GM23338 (cell line): Measurements from ENCODE around the gene U2SURP. TPM values are rescaled to one million over a fixed set of nuclear protein-coding genes. Genes with fewer than 3 reads are reported as not detected.

Experiments
- ATAC-seq: fragments of 200-7000 bp; cut with Tn5 transposase; 3 replicates; pipeline ENCODE4 v1.9.1; 2020
- DNase-seq: peaks from one replicate; pipeline ENCODE4 v3.0.0-alpha.2; 2015; ENCODE audit warnings: low spot score
- H2AFZ ChIP-seq: fragments of 200-600 bp; sonication (generic); 2 replicates; pipeline ENCODE4 v1.8.0; 2016; ENCODE audit warnings: antibody characterized with exemption, mild to moderate bottlenecking, moderate library complexity
- H3F3A ChIP-seq: fragments of 200-600 bp; sonication (generic); replicated peaks from 2 replicates; pipeline ENCODE4 v1.8.0; 2017; ENCODE audit warnings: antibody characterized with exemption, mixed run types, low read depth
- H3K27ac ChIP-seq: fragments of 200-600 bp; sonication (generic); 2 replicates; pipeline ENCODE4 v1.6.1; 2016; ENCODE audit warnings: low read depth
- H3K27me3 ChIP-seq: fragments of 200-600 bp; sonication (generic); 2 replicates; pipeline ENCODE4 v1.8.0; 2016; ENCODE audit warnings: mild to moderate bottlenecking, mixed run types, moderate library complexity; ENCODE audit not compliant: insufficient read depth
- H3K36me3 ChIP-seq: fragments of 200-600 bp; sonication (generic); 2 replicates; pipeline ENCODE4 v1.8.0; 2016; ENCODE audit warnings: mild to moderate bottlenecking; ENCODE audit not compliant: insufficient read depth
- H3K4me1 ChIP-seq: fragments of 200-600 bp; sonication (generic); 2 replicates; pipeline ENCODE4 v1.8.0; 2016; ENCODE audit warnings: mild to moderate bottlenecking, moderate library complexity; ENCODE audit not compliant: insufficient read depth
- H3K4me2 ChIP-seq: fragments of 200-600 bp; sonication (generic); 2 replicates; pipeline ENCODE4 v1.7.1; 2017; ENCODE audit warnings: mixed run types
- H3K4me3 ChIP-seq: fragments of 200-600 bp; sonication (generic); 2 replicates; pipeline ENCODE4 v1.6.1; 2016; ENCODE audit warnings: mixed run types
- H3K79me2 ChIP-seq: fragments of 200-600 bp; sonication (generic); replicated peaks from 2 replicates; pipeline ENCODE4 v1.8.0; 2017; ENCODE audit warnings: mild to moderate bottlenecking; ENCODE audit not compliant: insufficient read depth
- H3K9me2 ChIP-seq: fragments of 200-600 bp; sonication (generic); 2 replicates; pipeline ENCODE4 v1.8.0; 2017; ENCODE audit not compliant: insufficient read depth
- H4K20me1 ChIP-seq: fragments of 200-600 bp; sonication (generic); replicated peaks from 2 replicates; pipeline ENCODE4 v1.8.0; 2017; ENCODE audit warnings: mild to moderate bottlenecking; ENCODE audit not compliant: insufficient read depth
- H3K27ac Mint-ChIP-seq: 2 replicates; pipeline ENCODE4 v1.8.0; 2020; ENCODE audit warnings: inconsistent platforms, mild to moderate bottlenecking, moderate library complexity, mixed read lengths
- H3K27me3 Mint-ChIP-seq: 3 replicates; pipeline ENCODE4 v1.8.0; 2022; ENCODE audit warnings: low read depth, mild to moderate bottlenecking, moderate library complexity, mixed read lengths, inconsistent platforms; ENCODE audit not compliant: insufficient read depth, poor library complexity
- H3K36me3 Mint-ChIP-seq: 3 replicates; pipeline ENCODE4 v1.8.0; 2021; ENCODE audit warnings: low read depth, mild to moderate bottlenecking, inconsistent platforms, moderate library complexity, mixed read lengths
- H3K4me1 Mint-ChIP-seq: 3 replicates; pipeline ENCODE4 v1.8.0; 2020; ENCODE audit warnings: mild to moderate bottlenecking, inconsistent platforms, mixed read lengths
- H3K4me3 Mint-ChIP-seq: 3 replicates; pipeline ENCODE4 v1.8.0; 2021; ENCODE audit warnings: moderate library complexity, mild to moderate bottlenecking, inconsistent platforms, mixed read lengths
- H3K9me3 Mint-ChIP-seq: 3 replicates; pipeline ENCODE4 v1.8.0; 2020; ENCODE audit warnings: moderate library complexity, mild to moderate bottlenecking, inconsistent platforms, mixed read lengths
- CREB1 ChIP-seq: fragments of 250-450 bp; sonication (Bioruptor Pico); IDR thresholded peaks from 2 replicates; pipeline ENCODE4 v1.5.0; 2020; ENCODE audit warnings: low read depth, mild to moderate bottlenecking, moderate library complexity
- EZH2 ChIP-seq: fragments of 200-600 bp; sonication (generic); IDR thresholded peaks from one replicate; pipeline ENCODE4 v1.8.0; 2017; ENCODE audit warnings: antibody characterized with exemption, mild to moderate bottlenecking, low read depth; ENCODE audit not compliant: unreplicated experiment
- EZH2phosphoT487 ChIP-seq: fragments of 200-600 bp; sonication (generic); IDR thresholded peaks from one replicate; pipeline ENCODE4 v1.8.1; 2018; ENCODE audit warnings: antibody characterized with exemption; ENCODE audit not compliant: unreplicated experiment
- JUNB ChIP-seq: IDR thresholded peaks from one replicate; pipeline ENCODE4 v1.6.1; 2016; ENCODE audit warnings: antibody characterized with exemption; ENCODE audit not compliant: unreplicated experiment
- NANOG ChIP-seq: IDR thresholded peaks from 2 replicates; pipeline ENCODE4 v1.6.1; 2016; ENCODE audit warnings: antibody characterized with exemption, borderline replicate concordance
- POLR2AphosphoS5 ChIP-seq: IDR thresholded peaks from 2 replicates; pipeline ENCODE4 v1.6.1; 2016; ENCODE audit warnings: antibody characterized with exemption, low read depth
- STAT1 ChIP-seq: IDR thresholded peaks from one replicate; pipeline ENCODE4 v1.6.1; 2016; ENCODE audit warnings: antibody characterized with exemption; ENCODE audit not compliant: unreplicated experiment
- ZNF114 ChIP-seq: fragments of 250-450 bp; sonication (Bioruptor Pico); IDR thresholded peaks from 2 replicates; pipeline ENCODE4 v1.5.0; 2020; ENCODE audit warnings: mild to moderate bottlenecking, moderate library complexity
- ZNF331 ChIP-seq: fragments of 250-450 bp; sonication (Bioruptor Pico); IDR thresholded peaks from 2 replicates; pipeline ENCODE4 v1.5.0; 2020; ENCODE audit warnings: low read depth, mild to moderate bottlenecking, moderate library complexity
- polyA plus RNA-seq: library from polyadenylated mRNA; unstranded; fragments of >200 nt; fragmentation: Nextera tagmentation; extraction: Ambion mirVana; gene quantifications from 2 replicates; pipeline ENCODE4 v1.2.1, GENCODE V29; 2016
- total RNA-seq: library from RNA; depleted of rRNA; stranded (reverse); fragments of >200 nt; shearing (Covaris generic); gene quantifications from 2 replicates; pipeline ENCODE4 v1.2.3, GENCODE V29; 2014
- TF ChIP-seq, protein P1 (sequence below): fragments of 250-450 bp; sonication (Bioruptor Pico); IDR thresholded peaks from 2 replicates; pipeline ENCODE4 v1.5.0; 2020; ENCODE audit warnings: mild to moderate bottlenecking, moderate library complexity
- TF ChIP-seq, protein P2 (sequence below): IDR thresholded peaks from one replicate; pipeline ENCODE4 v1.6.1; 2018; ENCODE audit warnings: antibody characterized with exemption; ENCODE audit not compliant: unreplicated experiment
- TF ChIP-seq, protein P3 (sequence below), 2 experiments: fragments of 200-600 bp in 1 of 2; sonication (generic) in 1 of 2; conservative IDR thresholded peaks; 2 replicates each; pipeline versions ENCODE4 v1.5.1 to v1.6.1; 2016 to 2017; ENCODE audit warnings: antibody characterized with exemption in 2 of 2, low read depth in 2 of 2, mild to moderate bottlenecking in 2 of 2, moderate library complexity in 1 of 2
- TF ChIP-seq, protein P4 (sequence below): IDR thresholded peaks from 2 replicates; pipeline ENCODE4 v1.6.1; 2016; ENCODE audit warnings: antibody characterized with exemption

U2SURP gene
- total and polyA plus RNA-seq, 2 experiments from 2014 or later = 116 to 372 TPM

DNA sequence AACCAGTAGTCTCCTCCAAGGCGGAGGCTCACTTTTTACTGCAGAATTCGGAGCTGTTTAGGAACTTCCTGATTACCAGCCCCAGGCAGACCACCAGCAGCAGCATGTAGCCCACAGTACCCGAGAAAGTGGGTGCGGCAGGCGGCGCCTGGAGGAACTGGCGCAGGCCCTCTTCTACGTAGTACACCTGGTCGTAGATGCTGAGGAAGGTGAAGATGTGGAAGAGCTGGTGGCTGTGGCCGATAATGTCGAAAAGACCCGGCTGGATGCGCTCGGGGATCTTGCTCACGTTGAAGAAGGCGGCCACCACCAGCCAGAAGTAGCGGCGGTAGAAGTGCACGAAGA is 39.2 kb upstream of the U2SURP start:
- Mint-ChIP-seq H3K27ac (no peak overlapping the region), H3K4me1 (peaks cover 19% of the 10 kb centered on the region), H3K4me3 (peak overlapping the region; percentile 89), H3K9me3 (peaks cover 4% of the 10 kb centered on the region; the same call in 2 of the 3 replicates), H3K27me3 (peaks cover 28% of the 10 kb centered on the region), H3K36me3 (peaks cover 15% of the 10 kb centered on the region; the same call in 2 of the 3 replicates)
- H3K79me2 ChIP-seq = no peaks in the 10 kb centered on the region
- H3K27ac ChIP-seq = no peak overlapping the region
- DNase-seq (no peak), ATAC-seq (no peak)
- H3K27me3 ChIP-seq = peaks cover 49% of the 10 kb centered on the region
- H3K4me2 ChIP-seq = no peak overlapping the region
- H3K4me3 ChIP-seq = peak overlapping the region; percentile 58; the same call in 1 of the 2 replicates
- peaks cover 5% of the 10 kb centered on the region; the same call in 1 of the 2 replicates for H3F3A ChIP-seq
- peaks cover 3% of the 10 kb centered on the region; the same call in 1 of the 2 replicates for H3K4me1 ChIP-seq
- H4K20me1 ChIP-seq = 0 out of 2 replicates have a peak, but pooled peaks cover 3% of the 10 kb centered on the region
- H2AFZ ChIP-seq = peak overlapping the region; percentile 95; the same call in 1 of the 2 replicates
- H3K9me2 ChIP-seq = no peaks in the 10 kb centered on the region
- TF ChIP-seq ZNF331 (CRISPR knock-in tag) (no peak), ZNF114 (no peak), JUNB (no peak), POLR2AphosphoS5 (no peak), EZH2phosphoT487 (no peak), CREB1 (no peak), EZH2 (no peak), NANOG (no peak), STAT1 (no peak)
- TF ChIP-seq, protein P1, sequence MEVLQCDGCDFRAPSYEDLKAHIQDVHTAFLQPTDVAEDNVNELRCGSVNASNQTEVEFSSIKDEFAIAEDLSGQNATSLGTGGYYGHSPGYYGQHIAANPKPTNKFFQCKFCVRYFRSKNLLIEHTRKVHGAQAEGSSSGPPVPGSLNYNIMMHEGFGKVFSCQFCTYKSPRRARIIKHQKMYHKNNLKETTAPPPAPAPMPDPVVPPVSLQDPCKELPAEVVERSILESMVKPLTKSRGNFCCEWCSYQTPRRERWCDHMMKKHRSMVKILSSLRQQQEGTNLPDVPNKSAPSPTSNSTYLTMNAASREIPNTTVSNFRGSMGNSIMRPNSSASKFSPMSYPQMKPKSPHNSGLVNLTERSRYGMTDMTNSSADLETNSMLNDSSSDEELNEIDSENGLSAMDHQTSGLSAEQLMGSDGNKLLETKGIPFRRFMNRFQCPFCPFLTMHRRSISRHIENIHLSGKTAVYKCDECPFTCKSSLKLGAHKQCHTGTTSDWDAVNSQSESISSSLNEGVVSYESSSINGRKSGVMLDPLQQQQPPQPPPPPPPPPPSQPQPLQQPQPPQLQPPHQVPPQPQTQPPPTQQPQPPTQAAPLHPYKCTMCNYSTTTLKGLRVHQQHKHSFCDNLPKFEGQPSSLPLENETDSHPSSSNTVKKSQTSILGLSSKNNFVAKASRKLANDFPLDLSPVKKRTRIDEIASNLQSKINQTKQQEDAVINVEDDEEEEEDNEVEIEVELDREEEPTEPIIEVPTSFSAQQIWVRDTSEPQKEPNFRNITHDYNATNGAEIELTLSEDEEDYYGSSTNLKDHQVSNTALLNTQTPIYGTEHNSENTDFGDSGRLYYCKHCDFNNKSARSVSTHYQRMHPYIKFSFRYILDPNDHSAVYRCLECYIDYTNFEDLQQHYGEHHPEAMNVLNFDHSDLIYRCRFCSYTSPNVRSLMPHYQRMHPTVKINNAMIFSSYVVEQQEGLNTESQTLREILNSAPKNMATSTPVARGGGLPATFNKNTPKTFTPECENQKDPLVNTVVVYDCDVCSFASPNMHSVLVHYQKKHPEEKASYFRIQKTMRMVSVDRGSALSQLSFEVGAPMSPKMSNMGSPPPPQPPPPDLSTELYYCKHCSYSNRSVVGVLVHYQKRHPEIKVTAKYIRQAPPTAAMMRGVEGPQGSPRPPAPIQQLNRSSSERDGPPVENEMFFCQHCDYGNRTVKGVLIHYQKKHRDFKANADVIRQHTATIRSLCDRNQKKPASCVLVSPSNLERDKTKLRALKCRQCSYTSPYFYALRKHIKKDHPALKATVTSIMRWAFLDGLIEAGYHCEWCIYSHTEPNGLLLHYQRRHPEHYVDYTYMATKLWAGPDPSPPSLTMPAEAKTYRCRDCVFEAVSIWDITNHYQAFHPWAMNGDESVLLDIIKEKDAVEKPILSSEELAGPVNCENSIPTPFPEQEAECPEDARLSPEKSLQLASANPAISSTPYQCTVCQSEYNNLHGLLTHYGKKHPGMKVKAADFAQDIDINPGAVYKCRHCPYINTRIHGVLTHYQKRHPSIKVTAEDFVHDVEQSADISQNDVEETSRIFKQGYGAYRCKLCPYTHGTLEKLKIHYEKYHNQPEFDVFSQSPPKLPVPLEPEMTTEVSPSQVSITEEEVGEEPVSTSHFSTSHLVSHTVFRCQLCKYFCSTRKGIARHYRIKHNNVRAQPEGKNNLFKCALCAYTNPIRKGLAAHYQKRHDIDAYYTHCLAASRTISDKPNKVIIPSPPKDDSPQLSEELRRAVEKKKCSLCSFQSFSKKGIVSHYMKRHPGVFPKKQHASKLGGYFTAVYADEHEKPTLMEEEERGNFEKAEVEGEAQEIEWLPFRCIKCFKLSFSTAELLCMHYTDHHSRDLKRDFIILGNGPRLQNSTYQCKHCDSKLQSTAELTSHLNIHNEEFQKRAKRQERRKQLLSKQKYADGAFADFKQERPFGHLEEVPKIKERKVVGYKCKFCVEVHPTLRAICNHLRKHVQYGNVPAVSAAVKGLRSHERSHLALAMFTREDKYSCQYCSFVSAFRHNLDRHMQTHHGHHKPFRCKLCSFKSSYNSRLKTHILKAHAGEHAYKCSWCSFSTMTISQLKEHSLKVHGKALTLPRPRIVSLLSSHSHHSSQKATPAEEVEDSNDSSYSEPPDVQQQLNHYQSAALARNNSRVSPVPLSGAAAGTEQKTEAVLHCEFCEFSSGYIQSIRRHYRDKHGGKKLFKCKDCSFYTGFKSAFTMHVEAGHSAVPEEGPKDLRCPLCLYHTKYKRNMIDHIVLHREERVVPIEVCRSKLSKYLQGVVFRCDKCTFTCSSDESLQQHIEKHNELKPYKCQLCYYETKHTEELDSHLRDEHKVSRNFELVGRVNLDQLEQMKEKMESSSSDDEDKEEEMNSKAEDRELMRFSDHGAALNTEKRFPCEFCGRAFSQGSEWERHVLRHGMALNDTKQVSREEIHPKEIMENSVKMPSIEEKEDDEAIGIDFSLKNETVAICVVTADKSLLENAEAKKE (CRISPR knock-in tag) = no peak
- TF ChIP-seq, protein P2, sequence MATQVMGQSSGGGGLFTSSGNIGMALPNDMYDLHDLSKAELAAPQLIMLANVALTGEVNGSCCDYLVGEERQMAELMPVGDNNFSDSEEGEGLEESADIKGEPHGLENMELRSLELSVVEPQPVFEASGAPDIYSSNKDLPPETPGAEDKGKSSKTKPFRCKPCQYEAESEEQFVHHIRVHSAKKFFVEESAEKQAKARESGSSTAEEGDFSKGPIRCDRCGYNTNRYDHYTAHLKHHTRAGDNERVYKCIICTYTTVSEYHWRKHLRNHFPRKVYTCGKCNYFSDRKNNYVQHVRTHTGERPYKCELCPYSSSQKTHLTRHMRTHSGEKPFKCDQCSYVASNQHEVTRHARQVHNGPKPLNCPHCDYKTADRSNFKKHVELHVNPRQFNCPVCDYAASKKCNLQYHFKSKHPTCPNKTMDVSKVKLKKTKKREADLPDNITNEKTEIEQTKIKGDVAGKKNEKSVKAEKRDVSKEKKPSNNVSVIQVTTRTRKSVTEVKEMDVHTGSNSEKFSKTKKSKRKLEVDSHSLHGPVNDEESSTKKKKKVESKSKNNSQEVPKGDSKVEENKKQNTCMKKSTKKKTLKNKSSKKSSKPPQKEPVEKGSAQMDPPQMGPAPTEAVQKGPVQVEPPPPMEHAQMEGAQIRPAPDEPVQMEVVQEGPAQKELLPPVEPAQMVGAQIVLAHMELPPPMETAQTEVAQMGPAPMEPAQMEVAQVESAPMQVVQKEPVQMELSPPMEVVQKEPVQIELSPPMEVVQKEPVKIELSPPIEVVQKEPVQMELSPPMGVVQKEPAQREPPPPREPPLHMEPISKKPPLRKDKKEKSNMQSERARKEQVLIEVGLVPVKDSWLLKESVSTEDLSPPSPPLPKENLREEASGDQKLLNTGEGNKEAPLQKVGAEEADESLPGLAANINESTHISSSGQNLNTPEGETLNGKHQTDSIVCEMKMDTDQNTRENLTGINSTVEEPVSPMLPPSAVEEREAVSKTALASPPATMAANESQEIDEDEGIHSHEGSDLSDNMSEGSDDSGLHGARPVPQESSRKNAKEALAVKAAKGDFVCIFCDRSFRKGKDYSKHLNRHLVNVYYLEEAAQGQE = no peak
- TF ChIP-seq, protein P3, sequence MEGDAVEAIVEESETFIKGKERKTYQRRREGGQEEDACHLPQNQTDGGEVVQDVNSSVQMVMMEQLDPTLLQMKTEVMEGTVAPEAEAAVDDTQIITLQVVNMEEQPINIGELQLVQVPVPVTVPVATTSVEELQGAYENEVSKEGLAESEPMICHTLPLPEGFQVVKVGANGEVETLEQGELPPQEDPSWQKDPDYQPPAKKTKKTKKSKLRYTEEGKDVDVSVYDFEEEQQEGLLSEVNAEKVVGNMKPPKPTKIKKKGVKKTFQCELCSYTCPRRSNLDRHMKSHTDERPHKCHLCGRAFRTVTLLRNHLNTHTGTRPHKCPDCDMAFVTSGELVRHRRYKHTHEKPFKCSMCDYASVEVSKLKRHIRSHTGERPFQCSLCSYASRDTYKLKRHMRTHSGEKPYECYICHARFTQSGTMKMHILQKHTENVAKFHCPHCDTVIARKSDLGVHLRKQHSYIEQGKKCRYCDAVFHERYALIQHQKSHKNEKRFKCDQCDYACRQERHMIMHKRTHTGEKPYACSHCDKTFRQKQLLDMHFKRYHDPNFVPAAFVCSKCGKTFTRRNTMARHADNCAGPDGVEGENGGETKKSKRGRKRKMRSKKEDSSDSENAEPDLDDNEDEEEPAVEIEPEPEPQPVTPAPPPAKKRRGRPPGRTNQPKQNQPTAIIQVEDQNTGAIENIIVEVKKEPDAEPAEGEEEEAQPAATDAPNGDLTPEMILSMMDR (conservative IDR thresholded peaks at IDR 0.05; ENCODE audit: low read depth in 2 of 2) = no peak
- TF ChIP-seq, protein P4, sequence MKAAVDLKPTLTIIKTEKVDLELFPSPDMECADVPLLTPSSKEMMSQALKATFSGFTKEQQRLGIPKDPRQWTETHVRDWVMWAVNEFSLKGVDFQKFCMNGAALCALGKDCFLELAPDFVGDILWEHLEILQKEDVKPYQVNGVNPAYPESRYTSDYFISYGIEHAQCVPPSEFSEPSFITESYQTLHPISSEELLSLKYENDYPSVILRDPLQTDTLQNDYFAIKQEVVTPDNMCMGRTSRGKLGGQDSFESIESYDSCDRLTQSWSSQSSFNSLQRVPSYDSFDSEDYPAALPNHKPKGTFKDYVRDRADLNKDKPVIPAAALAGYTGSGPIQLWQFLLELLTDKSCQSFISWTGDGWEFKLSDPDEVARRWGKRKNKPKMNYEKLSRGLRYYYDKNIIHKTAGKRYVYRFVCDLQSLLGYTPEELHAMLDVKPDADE = no peak
- no peaks in the 10 kb centered on the region for H3K36me3 ChIP-seq
